ENCODE results near the gene ABCC8. TPM values are rescaled to one million over a fixed set of nuclear protein-coding genes. Genes with fewer than 3 reads are reported as not detected.

Gene ABCC8
- polyA plus RNA-seq, 2 of the 4 experiments (the other 2 are of a cell fraction), result 1.1 to 2.0 TPM

- no peaks in the 10 kb centered on the region for H3K4me1 ChIP-seq
- ATAC-seq, result no peak
- no peak for DNase-seq (ENCODE audit: low read depth in 1 of 2, low spot score in 1 of 2)
- ChIA-PET POLR2A (no interaction called here), CTCF (interaction anchor here (0.9 to 21.5 kb wide), 14 partner anchors 7 to 349 kb away, joined by 3 to 1119 read pairs (median 20); no protein-coding TSS in a partner anchor)
- no peak overlapping the region for H3K4me3 ChIP-seq
- no peak for TF ChIP-seq MAX (IDR thresholded peaks at IDR 0.05)
- TF ChIP-seq JUNB (IDR thresholded peaks at IDR 0.05), result no peak
- TF ChIP-seq ESRRA (IDR thresholded peaks at IDR 0.05; ENCODE audit: borderline replicate concordance, low read length), result no peak
- TF ChIP-seq ATOH8 (CRISPR knock-in tag; IDR thresholded peaks at IDR 0.05; ENCODE audit: low read depth), result no peak
- TF ChIP-seq ZC3H11A (IDR thresholded peaks at IDR 0.05), result no peak
- no peak for TF ChIP-seq CTCF (IDR thresholded peaks at IDR 0.05)
- 0 out of 3 replicates have a peak, but pooled peaks cover 5% of the 10 kb centered on the region for H3K9me3 ChIP-seq
- 60% methylated on average over 8 of the region's 8 CpGs for WGBS (ENCODE audit: missing lambda C conversion rate)
- H3K27ac ChIP-seq, result no peak overlapping the region
- FAIRE-seq, result no peak
- H3K4me2 ChIP-seq, result no peak overlapping the region
Measured at GRCh38 chr11:17382046-17382728, 94.5 kb downstream of the ABCC8 start.

GRCh38 chr11:17381156-17381555 lies 95.5 kb downstream of the ABCC8 start:
- DNase-seq (ENCODE audit: low read depth in 1 of 2, low spot score in 1 of 2) (no peak), FAIRE-seq (no peak), ATAC-seq (no peak)
- H3K9me3 ChIP-seq, result 0 out of 3 replicates have a peak, but pooled peaks cover 5% of the 10 kb centered on the region
- POLR2A ChIA-PET, result no interaction called here
- H3K4me2 ChIP-seq, result no peak overlapping the region
- CTCF ChIA-PET, result interaction anchor here (1.6 to 21.5 kb wide), 3 partner anchors 15 to 132 kb away, joined by 3 to 1119 read pairs (median 56); no protein-coding TSS in a partner anchor
- no peak overlapping the region for H3K4me3 ChIP-seq
- 53% methylated on average over 4 of the region's 4 CpGs for WGBS (ENCODE audit: missing lambda C conversion rate)
- no peak overlapping the region for H3K27ac ChIP-seq
- TF ChIP-seq, protein P1, sequence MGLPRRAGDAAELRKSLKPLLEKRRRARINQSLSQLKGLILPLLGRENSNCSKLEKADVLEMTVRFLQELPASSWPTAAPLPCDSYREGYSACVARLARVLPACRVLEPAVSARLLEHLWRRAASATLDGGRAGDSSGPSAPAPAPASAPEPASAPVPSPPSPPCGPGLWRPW (IDR thresholded peaks at IDR 0.05), result no peak
- TF ChIP-seq EHMT2 (IDR thresholded peaks at IDR 0.05; ENCODE audit: low read depth), result no peak
- no peak for TF ChIP-seq ELK1 (IDR thresholded peaks at IDR 0.05; ENCODE audit: low read depth, low read length)
- no peak for TF ChIP-seq RCOR1 (IDR thresholded peaks at IDR 0.05; ENCODE audit: low read depth, low read length)
- no peak for TF ChIP-seq KDM1A (IDR thresholded peaks at IDR 0.05; ENCODE audit: low read depth)
- TF ChIP-seq ZNF302 (CRISPR knock-in tag; IDR thresholded peaks at IDR 0.05), result no peak
- no peak for TF ChIP-seq POLR2AphosphoS2 (conservative IDR thresholded peaks at IDR 0.05; ENCODE audit: low read length)
- TF ChIP-seq SREBF2 (IDR thresholded peaks at IDR 0.05), result no peak
- no peak for TF ChIP-seq MAX (IDR thresholded peaks at IDR 0.05)
- no peak for TF ChIP-seq RNF2 (IDR thresholded peaks at IDR 0.05; ENCODE audit: borderline replicate concordance, low read depth)
- no peak for TF ChIP-seq CBX8 (IDR thresholded peaks at IDR 0.05)
- TF ChIP-seq USF2 (IDR thresholded peaks at IDR 0.05), result no peak
- TF ChIP-seq POLR2A (IDR thresholded peaks at IDR 0.05; ENCODE audit: low read length), result no peak
- TF ChIP-seq, protein P2, sequence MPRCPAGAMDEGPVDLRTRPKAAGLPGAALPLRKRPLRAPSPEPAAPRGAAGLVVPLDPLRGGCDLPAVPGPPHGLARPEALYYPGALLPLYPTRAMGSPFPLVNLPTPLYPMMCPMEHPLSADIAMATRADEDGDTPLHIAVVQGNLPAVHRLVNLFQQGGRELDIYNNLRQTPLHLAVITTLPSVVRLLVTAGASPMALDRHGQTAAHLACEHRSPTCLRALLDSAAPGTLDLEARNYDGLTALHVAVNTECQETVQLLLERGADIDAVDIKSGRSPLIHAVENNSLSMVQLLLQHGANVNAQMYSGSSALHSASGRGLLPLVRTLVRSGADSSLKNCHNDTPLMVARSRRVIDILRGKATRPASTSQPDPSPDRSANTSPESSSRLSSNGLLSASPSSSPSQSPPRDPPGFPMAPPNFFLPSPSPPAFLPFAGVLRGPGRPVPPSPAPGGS (IDR thresholded peaks at IDR 0.05), result no peak
- no peak for TF ChIP-seq ATOH8 (CRISPR knock-in tag; IDR thresholded peaks at IDR 0.05; ENCODE audit: low read depth)
- no peak for TF ChIP-seq RAD21 (conservative IDR thresholded peaks at IDR 0.05 in 1 of 2, IDR thresholded peaks at IDR 0.05 in 1 of 2)
- no peak for TF ChIP-seq RARB (CRISPR knock-in tag; IDR thresholded peaks at IDR 0.05)
- TF ChIP-seq CHD4 (IDR thresholded peaks at IDR 0.05; ENCODE audit: borderline replicate concordance), result no peak
- no peak for TF ChIP-seq JUN (IDR thresholded peaks at IDR 0.05)
- no peaks in the 10 kb centered on the region for H3K4me1 ChIP-seq

All from A549 (cell line).